Prostate gland (tissue), 2 donors: ENCODE data around the gene NUDT8. TPM values are rescaled to one million over a fixed set of nuclear protein-coding genes. Genes with fewer than 3 reads are reported as not detected.
"Not testable (repeated sequence)": the region's sequence is repeated elsewhere in the genome, so short reads cannot be mapped to it uniquely, and the experiment has no call there.

Experiments used
- DNase-seq: peaks from one replicate; pipeline ENCODE4 v3.0.0-alpha.2; 2019; ENCODE audit warnings: low spot score
- H3K27ac ChIP-seq, 2 donors: fragments of 200-600 bp; sonication (generic); 2 replicates each; pipeline ENCODE4 v1.5.1; 2017 to 2019
- H3K27me3 ChIP-seq: fragments of 200-600 bp; sonication (generic); replicated peaks from 2 replicates; pipeline ENCODE4 v1.5.1; 2019; ENCODE audit not compliant: insufficient read depth
- H3K36me3 ChIP-seq, 2 donors: fragments of 200-600 bp; sonication (generic); 1 replicate in 1 of 2; 2 replicates in 1 of 2; pipeline versions ENCODE4 v1.5.1 to v1.8.1; 2017 to 2019
- H3K4me1 ChIP-seq: fragments of 200-600 bp; sonication (generic); replicated peaks from 2 replicates; pipeline ENCODE4 v1.5.1; 2019
- H3K4me3 ChIP-seq, 2 donors: fragments of 200-600 bp; sonication (generic); 2 replicates each; pipeline ENCODE4 v1.5.1; 2017 to 2019
- H3K9me3 ChIP-seq: fragments of 200-600 bp; sonication (generic); 2 replicates; pipeline ENCODE4 v1.5.1; 2017
- CTCF ChIP-seq, 4 experiments: fragments of 200-600 bp in 2 of 4; fragments of 450-650 bp in 2 of 4; sonication (generic) in 2 of 4; IDR thresholded peaks; 1 replicate in 3 of 4; 2 replicates in 1 of 4; pipeline ENCODE4 v1.5.1; 2016 to 2019; ENCODE audit warnings: antibody characterized with exemption in 4 of 4, mild to moderate bottlenecking in 2 of 4, moderate library complexity in 2 of 4
- POLR2A ChIP-seq: fragments of 450-650 bp; IDR thresholded peaks from one replicate; pipeline ENCODE4 v1.6.1; 2016; ENCODE audit warnings: antibody characterized with exemption, mild to moderate bottlenecking
- POLR2AphosphoS5 ChIP-seq: sonication (generic); formaldehyde crosslinking; IDR thresholded peaks from one replicate; pipeline ENCODE4 v1.6.1; 2017; ENCODE audit warnings: antibody characterized with exemption
- WGBS: methylation state at CpG from one replicate; pipeline ENCODE4 v1.1.5; 2018; 5-methylcytosine and 5-hydroxymethylcytosine counted together
- intact Hi-C: fragments of 100-400 bp; cut with DNase I; formaldehyde crosslinking; loops from one replicate; pipeline ENCODE4 v1.14.2; 2022
- total RNA-seq, 2 donors: library from RNA; depleted of rRNA; stranded (reverse); fragments of >200 nt; gene quantifications; one replicate each; pipeline ENCODE4 v1.1.0, GENCODE V29; 2016

NUDT8 gene
- total RNA-seq, 2 donors from 2014 or later: 7.2 to 29.2 TPM

DNA sequence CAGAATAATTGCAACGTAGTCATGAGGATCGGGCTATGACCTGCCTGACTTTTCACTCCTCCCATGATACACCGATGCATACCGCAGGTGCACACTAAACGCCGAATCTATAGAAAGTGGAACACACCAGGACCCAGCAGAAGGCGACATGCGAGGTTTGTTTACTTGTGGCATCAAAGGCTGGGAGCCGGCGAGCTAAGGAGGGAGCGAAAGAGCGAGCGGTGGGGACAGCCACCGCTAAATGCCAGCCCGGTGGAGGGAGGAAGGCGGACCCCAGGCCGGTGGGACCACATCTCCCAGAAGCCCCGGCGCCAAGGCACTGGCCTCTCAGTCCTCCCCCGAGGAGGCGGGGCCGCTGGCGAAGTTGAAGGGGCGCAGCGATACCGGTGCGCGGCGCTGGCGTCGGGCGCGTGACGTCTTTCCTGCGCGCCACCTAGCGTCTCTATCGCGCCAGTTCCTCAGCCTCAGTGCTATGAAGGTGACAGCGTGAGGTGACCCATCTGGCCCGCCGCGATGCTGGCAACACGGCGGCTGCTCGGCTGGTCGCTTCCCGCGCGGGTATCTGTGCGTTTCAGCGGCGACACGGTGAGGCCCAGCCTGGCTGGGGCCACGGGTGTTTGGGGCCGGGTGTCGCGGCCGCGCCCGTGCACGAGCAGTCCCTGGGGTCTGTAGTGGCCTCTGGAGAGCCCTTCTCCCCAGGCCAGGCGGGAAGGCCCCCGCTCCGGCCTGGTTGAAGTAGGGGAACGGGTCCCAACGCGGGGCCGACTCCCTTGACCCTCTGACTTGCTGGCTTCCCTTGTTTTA, 23.0 kb downstream of the NUDT8 start, which contains the start of gene NDUFV1:
Gene NDUFV1, plus strand, starts transcription at position 445 of the 804 bp plus-strand sequence. Its CDS starts 69 bp downstream, at position 514.
- WGBS: under 1% methylated on average over 47 of the region's 69 CpGs
- Histone ChIP-seq H3K27ac (peak within 1 kb of the TSS; percentile 47 to 76), H3K4me1 (peaks cover 8% of the 10 kb centered on the region), H3K4me3 (peak within 1 kb of the TSS; percentile 54 to 94), H3K9me3 (no peaks in the 10 kb centered on the region), H3K36me3 (peaks cover 7 to 9% of the 10 kb centered on the region in 2 donors), H3K27me3 (no peaks in the 10 kb centered on the region)
- peak; percentile 94 for DNase-seq
- intact Hi-C loops: loop anchor here (2.0 kb wide), 1 partner anchor 24 kb away; the partner anchor contains the start of gene GSTP1
- TF ChIP-seq POLR2A (peak; percentile 73), CTCF (IDR thresholded peaks at IDR 0.05) (peak; percentile 51 to 95 (median 86)), POLR2AphosphoS5 (peak; percentile 98)

- Histone ChIP-seq H3K9me3 (no peaks in the 10 kb centered on the region), H3K4me1 (peaks cover 8% of the 10 kb centered on the region), H3K36me3 (peaks cover 7 to 9% of the 10 kb centered on the region in 2 donors), H3K27me3 (no peaks in the 10 kb centered on the region), H3K27ac (peak overlapping the region; percentile 47 to 76), H3K4me3 (peak overlapping the region; percentile 54 to 94)
- intact Hi-C loops: loop anchor here (2.0 kb wide), 1 partner anchor 23 kb away; the partner anchor contains the start of gene GSTP1
- WGBS: 32% methylated on average over 17 of the region's 17 CpGs
- no peak for DNase-seq
- TF ChIP-seq CTCF (IDR thresholded peaks at IDR 0.05): no peak
These were observed 23.6 kb downstream of the NUDT8 start for GRCh38 chr11:67606093-67606491.

DNA sequence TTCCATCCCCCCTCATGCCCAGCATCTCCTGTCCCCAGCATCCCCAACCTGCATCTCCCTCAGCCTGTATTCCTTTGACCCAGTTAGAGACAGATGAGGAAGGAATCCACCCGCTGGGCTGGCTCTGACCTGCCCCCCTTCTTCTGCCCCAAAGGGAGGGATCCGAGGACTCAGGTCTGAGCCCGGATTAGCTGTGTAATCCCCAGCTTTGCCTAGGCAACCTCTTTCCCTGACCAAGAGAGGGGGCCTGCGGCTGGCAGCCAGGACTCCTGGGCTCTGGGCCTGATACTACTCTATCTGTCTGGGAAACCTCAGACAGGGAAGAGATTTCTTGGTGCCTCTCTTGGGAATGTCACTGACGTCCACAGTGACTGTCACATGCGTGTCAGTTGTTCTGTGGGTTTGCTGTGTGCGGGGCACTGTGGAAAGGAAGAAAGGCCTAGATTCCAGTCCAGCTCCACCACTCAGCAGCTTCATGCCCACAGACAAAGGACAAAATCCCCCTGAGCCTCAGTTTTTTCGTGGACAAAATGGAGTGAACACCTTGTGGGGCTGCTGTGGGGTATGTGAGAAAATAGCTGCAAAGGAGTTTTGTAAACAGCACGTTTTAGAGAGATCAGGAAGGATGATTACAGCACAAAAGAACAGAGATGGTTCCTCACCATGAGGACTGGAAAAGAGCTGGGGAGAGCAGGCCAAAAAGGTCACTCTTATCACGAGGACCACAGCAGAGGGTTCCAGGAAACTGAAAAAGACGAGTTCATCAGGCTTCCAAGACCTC, 24.3 kb downstream of the NUDT8 start:
- intact Hi-C loops: loop anchor here (2.0 kb wide), 1 partner anchor 23 kb away; the partner anchor contains the start of gene GSTP1
- Histone ChIP-seq H3K4me3 (no peak overlapping the region), H3K27me3 (no peaks in the 10 kb centered on the region), H3K9me3 (no peaks in the 10 kb centered on the region), H3K27ac (no peak overlapping the region), H3K4me1 (peaks cover 8% of the 10 kb centered on the region), H3K36me3 (peaks cover 7 to 9% of the 10 kb centered on the region in 2 donors)
- whole genome bisulfite sequencing: 58% methylated on average over 11 of the region's 11 CpGs
- DNase-seq: no peak
- no peak for TF ChIP-seq POLR2AphosphoS5
- TF ChIP-seq CTCF (IDR thresholded peaks at IDR 0.05): no peak
- TF ChIP-seq POLR2A: no peak

GRCh38 chr11:67604815-67605214, 24.9 kb downstream of the NUDT8 start:
- Histone ChIP-seq H3K9me3 (no peaks in the 10 kb centered on the region), H3K4me3 (no peak overlapping the region), H3K4me1 (peaks cover 8% of the 10 kb centered on the region), H3K36me3 (peaks cover 7 to 9% of the 10 kb centered on the region in 2 donors), H3K27me3 (no peaks in the 10 kb centered on the region), H3K27ac (no peak overlapping the region)
- WGBS: 86% methylated on average over 2 of the region's 2 CpGs
- TF ChIP-seq POLR2AphosphoS5: no peak
- TF ChIP-seq CTCF (IDR thresholded peaks at IDR 0.05): no peak
- TF ChIP-seq POLR2A: no peak
- intact Hi-C loops: no loop called here
- DNase-seq: no peak

DNA sequence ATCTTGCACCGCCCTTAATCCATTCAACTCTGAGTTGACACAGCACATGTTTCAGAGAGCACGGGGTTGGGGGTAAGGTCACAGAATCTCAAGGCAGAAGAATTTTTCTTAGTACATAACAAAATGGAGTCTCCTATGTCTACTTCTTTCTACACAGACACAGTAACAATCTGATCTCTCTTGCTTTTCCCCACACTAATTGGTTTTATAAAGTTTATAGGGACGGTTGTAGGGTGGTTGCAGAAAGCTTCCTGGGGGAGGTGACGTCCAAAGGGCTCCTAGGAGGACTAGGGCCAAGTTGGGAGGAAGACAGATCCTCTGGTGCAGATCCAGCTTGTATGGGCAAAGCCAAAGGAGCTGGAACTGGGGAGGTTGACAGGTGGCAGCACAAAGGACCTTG, 25.6 kb downstream of the NUDT8 start:
- H3K27me3 ChIP-seq, H3K4me3 ChIP-seq, H3K4me1 ChIP-seq, H3K36me3 ChIP-seq, DNase-seq, H3K9me3 ChIP-seq, intact Hi-C loops, H3K27ac ChIP-seq: not testable (repeated sequence)
- WGBS: 71% methylated on average over 2 of the region's 4 CpGs
